Stimulated activated CD8-positive, alpha-beta memory T cell treated with anti-CD3 and anti-CD28 coated beads, Interleukin-12 subunit alpha, Interleukin-12 subunit beta, amount 100 ng/mL, for 24 hours (primary cell): ENCODE results near the gene PTK6.
"Not testable (repeated sequence)": the region's sequence is repeated elsewhere in the genome, so short reads cannot be mapped to it uniquely, and the experiment has no call there.

Source experiments
- DNase-seq: peaks from one replicate; pipeline ENCODE4 v3.0.0-alpha.2; 2020; ENCODE audit errors: extremely low read depth

The PTK6 gene

DNA sequence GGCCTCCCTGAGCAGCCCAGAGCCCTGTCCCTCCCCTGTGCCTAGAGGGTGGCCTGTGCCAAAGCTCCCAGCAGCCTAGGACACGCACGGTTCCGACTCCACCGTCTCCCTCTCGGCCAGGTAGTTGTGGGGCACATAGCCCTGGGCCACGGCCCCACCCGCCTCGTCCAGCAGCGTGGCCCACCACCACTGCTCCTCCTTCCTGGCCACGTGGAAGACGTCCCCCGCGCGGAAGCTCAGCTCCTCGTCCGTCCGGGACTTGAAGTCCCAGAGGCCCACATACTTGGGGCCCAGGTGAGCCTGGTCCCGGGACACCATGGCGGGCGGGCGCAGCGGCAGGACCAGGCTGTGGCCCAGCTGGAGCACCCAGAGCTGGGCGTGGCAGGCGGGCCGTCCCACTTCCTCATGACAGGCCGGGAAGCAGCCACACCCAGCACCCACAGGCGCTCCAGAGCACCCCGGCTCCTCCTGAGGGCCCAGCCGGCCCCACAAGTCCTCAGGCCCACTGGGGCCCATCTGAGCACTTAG is at the start of gene PTK6:
Gene PTK6 (minus strand): TSS at position 380 of the 528 bp plus-strand sequence. CDS start 62 bp downstream, at position 318.
- DNase-seq, result no peak

DNA sequence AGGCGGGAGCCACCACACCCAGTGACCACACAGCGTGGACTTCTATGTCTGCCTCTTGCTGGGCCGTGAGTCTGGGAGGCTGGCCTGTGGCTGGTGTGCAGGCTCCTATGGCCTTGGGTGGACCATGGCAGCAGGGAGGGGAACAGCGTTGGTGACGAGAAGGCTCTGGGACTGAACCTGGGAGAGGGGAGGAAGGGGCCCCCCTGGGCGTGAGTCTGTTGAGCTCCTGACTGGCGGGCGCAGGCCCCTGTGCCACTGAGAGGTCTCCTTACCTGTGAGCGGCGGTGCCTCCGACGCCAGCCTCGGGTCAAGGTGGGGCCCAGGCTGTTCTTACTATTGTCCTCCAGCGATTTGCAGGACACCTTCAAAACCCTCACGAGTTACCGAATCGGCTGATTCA is 49.6 kb upstream of the PTK6 start:
- DNase-seq, result no peak

DNA sequence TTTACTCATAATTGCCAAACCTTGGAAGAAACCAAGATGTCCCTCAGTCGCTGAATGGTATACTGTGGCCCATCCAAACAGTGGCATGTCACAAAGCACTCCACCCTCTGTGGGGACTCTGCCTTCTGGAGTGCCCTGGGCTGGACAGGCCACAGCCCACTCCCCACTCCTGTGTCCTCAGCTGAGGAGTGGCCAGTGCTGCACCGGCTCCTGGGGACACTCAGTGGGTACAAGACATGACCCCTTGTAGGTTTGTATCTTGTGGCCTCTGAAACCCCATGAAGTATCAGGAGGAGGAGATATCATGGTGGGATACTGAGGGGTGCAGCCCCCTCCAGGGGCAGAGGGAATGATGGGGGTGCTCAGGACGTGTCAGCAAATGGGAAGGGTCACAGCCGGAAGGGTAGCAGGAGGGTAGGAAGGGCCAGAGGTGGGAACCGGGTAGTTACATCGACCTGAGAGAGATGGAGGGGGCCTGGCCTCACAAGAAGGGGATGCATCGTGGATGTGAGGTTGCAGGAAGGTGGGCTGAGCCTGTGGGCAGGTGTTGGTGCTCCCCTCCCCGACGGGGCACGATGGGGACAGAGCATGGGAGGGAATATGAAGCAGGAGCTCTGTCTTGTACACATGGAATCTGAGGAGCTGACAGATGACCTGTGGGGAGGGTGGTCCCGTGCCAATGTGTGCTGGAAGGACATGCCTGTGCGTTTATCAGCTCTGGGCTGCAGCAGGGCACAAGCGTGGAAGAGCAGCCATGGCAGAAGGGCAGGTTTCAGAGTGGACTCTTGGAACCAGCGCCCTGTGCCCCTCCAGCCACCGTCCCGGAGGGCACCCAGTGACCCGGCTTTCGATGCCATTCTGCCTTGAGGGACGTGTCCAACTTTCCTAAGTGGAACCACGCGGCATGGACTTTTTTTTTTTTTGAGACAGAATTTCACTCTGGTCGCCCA is 48.7 kb upstream of the PTK6 start:
- no peak for DNase-seq

DNA sequence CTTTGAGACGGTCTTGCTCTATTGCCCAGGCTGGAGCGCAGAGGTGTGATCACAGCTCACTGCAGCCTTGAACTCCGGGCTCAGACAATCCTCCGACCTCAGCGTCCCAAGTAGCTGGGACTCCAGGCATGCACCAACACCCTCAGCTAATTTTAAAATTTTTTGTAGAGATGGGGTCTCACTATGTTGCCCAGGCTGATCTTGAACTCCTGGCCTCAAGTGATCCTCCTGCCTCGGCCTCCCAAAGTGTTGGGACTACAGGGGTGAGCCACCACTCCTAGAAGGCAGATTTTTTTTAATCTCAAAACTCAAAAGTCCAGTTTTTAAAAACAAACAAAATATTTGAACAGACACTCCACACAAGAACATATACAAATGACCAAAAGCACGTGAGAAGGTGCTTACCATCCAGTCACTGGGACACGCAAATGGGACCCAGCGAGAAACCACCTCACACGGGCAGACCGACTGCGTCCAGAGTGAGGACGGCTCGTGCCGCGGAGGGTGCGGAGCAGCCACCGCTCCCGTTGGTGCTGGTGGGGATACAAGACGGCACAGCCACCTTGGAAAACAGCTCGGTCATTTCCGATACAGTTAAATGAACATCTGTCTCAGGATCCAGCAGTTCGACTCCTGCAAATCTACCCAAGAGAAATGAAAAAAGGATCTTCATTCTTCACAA is 45.3 kb upstream of the PTK6 start:
- DNase-seq, result no peak

DNA sequence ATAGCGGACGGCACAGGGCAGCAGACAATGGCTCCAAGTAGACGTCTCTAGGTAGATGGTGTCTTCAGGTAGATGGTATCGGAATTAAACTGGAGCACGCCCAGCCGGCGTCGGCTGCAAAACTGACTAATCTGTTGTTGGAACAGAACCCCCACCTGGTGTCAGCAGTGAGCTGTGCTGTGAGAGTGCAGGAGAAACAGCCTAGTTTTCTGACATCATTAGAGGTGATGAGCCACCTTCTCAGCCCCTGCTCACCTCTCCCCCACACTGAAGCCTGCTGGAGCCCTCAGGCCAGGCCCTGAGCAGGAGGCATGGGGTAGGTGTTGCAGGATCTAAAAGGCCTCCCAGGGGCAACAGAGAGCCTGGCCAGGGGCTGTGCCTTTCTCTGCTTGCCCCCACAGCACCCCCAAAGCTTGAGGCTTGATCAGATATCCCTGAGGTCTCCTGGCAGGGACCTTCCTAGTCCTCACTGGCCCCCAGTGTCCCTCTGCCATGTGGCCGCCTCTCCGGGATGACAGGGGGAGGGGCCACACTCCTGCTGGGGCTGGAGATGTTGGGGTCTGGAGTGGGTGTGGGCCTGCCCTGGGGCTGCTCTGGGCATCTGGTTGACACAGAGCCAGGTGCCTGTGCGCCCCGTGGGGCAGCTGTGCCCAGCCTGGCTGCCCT is 43.8 kb upstream of the PTK6 start:
- DNase-seq, result peak; percentile 34

DNA sequence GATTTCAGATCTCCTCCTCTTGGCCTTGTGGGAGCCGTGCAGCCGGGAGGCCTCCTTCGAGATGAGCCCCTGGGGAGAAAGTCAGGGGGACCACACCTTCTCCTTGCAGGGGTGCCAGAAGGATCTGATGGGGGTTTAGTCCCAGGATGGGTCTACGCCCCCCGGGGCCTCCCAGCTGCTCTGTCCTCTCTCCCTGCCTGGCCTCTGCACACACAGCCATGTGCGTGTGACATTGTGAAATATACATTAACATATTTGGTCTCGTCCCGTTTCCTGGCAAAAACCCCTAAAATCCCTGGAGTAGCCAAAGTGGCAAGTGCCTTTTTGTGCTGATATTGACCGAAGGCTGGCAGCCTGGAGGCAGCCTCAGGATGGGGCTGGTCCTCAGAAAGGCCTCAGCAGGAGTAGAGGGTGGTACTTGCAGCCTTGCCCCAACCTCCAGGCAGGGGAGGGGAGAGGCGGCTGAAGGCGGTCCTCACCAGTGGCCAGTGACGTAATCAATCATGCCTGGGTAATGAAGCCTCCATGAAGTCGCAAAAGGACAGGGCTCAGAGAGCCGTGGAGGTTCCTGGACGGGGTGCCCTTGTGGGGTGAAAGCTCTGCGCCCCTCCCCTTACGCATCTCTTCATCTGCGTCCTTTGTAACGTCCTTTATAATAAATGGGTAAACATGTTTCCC is 42.0 kb upstream of the PTK6 start:
- DNase-seq, result no peak

DNA sequence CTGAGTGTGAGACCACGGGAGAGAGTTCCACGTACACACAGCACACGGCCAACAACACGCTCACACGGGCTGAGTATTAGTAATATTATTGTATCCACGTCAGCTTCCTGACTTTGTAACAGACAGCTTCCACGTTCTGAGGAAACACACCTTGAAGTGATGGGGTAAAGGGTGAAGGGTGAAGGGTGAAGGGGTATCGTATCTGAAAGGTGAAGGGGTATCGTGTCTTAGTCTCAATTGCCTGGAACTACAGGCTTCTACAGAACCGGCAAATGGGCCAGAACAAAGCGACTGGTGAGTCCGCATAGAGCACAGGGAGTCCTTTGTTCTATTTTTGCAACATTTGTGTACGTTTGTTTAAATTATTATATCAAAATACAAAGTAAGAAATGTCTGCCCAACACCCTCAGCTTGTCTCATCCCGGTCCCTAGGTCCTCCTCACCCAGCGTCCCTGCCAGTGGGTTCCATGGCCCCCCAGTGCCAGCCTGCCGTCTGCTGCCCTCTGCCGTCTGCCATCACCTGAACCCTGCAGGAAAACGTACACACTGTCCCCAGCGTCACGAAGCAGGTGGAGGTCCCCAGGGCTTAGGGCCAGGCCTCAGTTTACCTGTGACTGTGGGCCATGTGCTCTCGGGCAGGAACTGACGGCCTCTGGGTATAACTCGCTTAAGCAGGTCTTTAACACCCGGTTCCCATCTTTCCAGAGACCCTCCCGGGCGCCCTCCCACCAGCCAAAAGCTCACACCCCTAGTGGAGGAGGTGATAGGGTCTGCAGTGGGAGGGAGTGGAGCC is 41.2 kb upstream of the PTK6 start:
- DNase-seq, result no peak

DNA sequence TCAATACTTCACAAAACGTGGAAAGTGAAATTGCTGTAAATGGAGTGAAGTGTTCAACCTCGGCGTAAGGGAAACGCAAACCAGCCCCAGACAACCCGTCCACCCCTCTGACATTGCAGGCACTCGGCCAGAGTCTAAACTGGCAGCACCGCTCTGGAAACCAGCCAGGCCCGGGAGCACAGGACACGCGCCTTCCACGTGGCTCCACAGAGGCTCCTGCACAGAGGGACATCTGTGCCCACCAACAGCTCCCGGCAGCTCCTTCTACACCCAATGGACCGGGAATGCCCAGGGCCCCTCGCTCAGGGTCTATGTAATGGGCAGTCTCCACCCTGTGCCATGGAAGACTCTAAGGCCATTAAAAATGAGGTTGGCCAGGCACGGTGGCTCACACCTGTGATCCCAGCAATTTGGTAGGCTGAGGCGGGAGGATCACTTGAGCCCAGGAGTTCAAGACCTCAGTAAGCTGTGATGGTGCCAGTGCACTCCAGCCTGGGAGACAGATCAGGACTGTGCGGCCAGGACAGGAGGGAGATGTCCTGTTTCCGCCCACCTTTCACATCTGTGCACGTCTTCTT is 40.2 kb upstream of the PTK6 start:
- no peak for DNase-seq

DNA sequence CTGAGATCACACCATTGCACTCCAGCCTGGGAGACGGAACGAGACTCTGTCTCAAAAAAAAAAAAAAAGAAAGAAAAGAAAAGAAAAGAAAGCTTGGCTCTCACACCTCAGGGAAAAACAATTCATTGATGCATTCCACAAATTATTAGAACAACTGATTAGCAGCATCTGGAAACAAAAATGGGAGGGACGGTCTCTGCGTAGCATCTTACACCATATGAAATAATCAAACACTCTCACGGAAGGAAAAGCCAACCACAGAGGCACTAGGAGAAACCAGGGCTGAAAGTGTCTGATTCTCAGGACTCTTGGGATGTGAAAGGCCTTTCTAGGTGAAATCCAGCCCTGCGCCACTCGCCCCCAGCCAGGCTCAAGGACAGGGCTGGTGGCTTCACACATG is 39.1 kb upstream of the PTK6 start:
- no peak for DNase-seq

DNA sequence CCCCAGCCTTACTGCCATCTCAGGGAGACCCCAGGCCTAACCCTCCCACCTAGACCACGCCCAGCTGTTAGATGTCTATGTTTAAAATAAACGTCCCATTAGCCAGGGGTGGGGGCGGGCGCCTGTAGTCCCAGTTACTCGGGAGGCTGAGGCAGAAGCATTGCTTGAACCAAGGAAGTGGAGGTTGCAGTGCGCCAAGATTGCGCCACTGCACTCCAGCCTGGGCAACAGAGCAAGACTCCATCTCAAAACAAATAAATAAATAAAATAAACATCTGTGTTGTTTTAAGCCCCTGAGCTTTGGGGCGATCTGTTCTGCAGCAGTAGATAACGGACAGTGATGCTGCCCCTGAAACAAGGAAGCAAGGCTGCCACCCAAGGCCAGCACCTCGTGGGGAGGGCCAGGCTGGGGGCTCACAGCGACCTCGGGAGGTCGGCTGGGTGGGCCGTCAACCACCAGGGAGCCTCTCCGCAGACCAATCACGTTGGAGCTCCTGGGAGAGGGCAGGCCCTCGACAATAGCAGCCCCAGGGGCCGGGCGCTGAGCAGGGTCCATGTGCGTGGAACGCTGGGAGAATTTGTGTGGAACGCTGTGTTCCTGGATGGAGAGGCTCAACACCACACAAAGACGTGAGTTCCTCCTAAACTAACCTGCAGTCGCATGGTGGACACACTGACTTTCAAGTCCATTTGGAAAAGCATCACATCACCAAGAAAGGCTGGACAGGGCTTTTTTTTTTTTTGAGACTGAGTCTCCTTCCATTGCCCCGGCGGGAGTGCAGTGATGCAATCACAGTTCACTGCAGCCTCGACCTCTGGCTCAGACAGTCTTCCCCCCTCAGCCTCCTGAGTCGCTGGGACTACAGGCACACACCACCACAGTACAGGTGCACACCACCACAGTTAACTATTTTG is 37.9 kb upstream of the PTK6 start:
- DNase-seq, result no peak

DNA sequence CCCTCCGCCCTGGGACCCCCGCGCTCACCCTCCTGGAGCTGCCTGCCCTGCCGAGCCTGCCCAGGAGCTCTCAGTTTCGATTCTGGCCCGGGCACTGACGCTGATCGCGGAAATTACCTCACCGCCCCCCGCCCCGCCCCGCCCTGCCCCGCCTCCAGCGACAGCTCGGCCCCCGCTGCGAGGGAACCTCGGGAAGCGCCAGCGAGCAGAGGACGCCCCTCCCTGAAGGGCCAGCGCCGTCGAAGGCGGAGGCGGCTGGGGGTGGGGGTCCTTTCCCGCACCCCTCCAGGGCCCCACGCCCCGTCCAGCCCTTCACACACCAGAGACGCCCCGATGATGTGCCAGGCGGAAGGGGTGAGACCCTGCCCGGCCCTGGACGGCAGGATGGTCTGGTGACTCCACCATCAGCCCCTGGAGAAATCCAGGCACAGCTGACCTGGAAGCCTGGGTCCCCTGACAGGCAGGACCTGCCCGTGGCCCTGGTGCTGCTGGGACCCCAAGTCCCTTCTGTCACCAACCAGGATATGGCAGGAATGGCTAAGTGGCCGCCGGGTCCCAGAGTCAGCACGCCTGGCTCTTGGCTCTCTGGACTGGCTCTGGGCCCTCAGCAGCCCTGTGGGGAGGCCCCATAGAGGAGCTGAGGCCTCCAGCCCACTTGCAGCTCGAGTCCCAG is 37.1 kb upstream of the PTK6 start, which contains the start of gene HELZ2:
Gene HELZ2 (minus strand): TSS at position 84 of the 673 bp plus-strand sequence. CDS start 1,854 bp downstream, outside the sequence.
- DNase-seq, result no peak

DNA sequence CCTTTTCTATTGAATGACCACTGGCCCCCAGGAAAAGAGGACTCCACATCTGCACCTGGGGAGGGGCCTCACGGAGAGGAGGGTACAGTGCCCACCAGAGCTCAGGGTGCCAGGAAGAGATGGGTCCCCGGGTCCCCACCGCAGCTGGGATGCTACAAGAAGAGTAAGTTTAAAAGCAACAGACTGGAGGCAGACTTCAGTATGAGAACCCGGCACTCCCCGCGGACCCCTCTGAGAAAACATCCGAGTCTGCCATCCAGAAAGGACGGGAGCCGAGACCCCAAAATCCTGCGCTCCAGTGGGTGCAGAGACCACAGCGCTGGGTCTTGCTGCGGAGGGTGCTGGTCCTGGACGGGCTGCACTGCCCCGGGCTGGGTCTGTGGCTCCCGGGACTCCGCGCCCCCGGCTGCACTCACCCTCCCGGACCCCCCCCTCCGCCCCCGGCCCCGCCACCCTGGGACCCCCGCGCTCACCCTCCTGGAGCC is 36.5 kb upstream of the PTK6 start:
- DNase-seq, result no peak

DNA sequence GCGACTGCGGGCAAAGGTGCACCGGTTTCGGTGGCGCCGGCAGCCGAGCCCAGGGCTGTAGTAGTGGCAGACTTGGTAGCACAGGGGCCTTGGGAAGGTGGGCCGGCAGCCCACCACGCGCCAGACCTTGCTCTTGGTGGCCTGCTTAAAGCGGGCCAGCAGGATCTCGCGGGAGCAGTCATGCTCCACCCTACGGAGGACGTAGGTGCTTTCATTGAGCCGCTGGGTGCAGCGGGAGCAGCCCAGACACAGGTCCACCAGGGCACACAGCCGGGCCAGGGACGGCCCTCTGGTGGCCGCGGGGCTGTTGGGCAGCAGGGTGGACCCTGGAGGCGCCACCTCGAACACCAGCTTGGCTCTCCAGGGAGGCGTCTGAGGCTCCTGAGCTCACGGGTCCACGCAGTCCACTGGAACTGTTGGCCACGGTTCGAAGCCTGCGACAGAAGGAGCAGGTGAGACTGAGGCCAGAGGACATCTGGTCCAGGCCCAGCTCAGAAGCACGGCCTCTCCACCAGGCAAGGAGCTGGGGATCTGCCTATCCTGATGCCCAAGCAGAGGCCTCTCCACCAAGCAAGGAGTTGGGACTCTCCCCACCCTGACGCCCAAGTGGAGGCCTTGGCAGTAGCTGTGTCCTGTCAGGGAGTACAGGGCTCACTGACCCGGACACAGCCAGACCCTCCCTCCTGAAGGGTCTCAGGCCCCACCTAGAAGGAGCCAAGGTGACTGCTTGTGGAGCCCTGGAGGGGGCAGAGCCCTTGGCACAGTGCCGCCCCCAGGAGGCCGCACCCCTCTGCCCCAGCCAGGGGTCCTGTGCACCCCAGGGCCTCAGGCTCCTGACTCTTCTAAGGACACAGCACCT is 35.8 kb upstream of the PTK6 start:
- DNase-seq, result no peak

DNA sequence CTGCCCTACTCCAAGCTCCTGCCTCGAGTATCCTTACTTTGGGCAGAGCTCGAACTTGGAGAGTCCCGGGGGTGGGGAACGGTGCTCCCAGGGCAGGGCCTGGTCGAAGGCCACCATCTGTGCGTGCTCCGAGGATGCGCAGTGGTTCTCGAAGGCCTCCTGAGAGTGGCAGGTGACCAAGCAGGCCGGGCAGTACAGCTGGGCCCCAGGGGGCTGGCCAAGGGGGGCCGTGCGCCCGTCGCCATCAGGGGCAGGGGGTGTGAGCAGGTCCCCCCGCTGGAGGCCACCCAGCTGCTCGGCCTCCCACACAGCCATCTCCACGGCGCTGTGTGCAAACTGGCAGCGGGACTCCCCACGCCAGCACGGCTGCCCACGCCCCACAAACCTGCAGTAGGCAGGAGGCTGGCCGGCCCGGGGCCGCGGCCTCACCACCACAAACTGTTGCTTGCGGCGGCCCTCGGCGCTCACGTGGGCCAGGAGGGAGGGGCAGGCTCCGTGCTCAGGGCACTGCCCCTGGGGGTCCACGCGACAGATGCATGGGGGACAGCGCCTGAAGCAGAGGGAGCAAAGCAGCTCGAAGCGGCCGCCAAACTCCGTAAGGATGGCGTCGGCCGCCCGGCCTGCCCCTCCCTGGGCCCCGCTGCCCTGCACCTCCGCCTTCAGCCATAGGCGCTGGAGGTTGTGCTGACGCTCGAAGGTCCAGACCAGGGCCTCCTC is 35.1 kb upstream of the PTK6 start:
- no peak for DNase-seq

DNA sequence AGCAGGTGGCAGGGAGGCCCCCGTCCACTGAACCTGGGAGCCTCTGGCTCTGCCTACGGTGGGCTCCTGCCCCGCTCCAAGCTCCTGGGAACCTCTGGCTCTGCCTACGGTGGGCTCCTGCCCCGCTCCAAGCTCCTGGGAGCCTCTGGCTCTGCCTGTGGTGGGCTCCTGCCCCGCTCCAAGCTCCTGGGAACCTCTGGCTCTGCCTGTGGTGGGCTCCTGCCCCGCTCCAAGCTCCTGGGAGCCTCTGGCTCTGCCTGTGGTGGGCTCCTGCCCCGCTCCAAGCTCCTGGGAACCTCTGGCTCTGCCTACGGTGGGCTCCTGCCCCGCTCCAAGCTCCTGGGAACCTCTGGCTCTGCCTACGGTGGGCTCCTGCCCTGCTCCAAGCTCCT is 33.9 kb upstream of the PTK6 start:
- DNase-seq, result not testable (repeated sequence)

DNA sequence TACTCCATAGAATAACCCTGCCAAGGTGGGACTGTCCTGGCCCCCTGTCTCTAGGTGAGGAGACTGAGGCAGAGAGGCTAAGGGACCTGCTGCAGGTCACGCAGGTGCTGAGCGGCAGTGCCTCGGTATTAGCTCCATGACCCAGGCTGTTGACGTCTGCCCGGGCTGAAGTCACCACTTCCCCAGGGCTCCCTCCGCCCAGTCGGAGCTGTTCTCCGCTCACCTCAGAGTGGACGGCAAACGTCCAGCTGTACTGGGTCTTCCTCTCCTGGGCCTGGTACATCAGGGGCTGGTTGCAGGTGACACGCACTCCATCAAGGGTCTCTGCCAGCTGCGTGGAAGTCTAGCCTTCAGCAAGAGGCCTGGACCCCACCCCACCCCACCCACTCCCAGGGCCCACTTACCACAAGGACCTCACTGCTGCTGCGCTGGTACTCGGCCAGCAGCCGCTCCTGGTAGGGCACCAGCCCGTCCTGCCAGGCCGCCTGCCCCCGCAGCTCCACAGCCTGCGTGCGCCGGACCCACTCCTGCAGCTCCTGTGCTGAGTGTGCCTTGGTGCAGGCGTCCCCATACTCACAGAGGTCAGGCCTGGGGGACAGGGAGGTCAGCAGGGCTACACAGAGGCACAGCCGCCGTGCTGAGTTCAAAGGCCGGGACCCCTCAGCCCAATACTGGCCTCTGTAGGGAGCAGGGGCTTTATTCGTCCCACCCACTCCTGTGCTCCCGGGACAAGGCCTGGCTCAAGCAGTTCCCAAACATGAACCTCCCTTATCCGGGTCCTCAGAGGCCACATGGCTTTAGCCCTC is 33.3 kb upstream of the PTK6 start:
- DNase-seq, result no peak
